Stomach (tissue), 4 donors: ENCODE data around the gene RIN3.

ENCODE experiments used
- EP300 ChIP-seq: sonication (generic); formaldehyde crosslinking; IDR thresholded peaks from one replicate; pipeline ENCODE4 v1.6.1; 2017; ENCODE audit warnings: antibody characterized with exemption
- POLR2A ChIP-seq, 4 donors: fragments of 450-650 bp; IDR thresholded peaks; one replicate each; pipeline ENCODE4 v1.6.1; 2016; ENCODE audit warnings: antibody characterized with exemption in 4 of 4, control low read depth in 2 of 4, mild to moderate bottlenecking in 1 of 4, moderate library complexity in 1 of 4
- POLR2AphosphoS5 ChIP-seq, 3 donors: sonication (generic); formaldehyde crosslinking; IDR thresholded peaks; one replicate each; pipeline ENCODE4 v1.6.1; 2016; ENCODE audit warnings: antibody characterized with exemption in 3 of 3
- TF ChIP-seq, protein P1 (sequence below), 7 experiments: fragments of 450-650 bp in 4 of 7; fragments of 200-600 bp in 3 of 7; sonication (generic) in 3 of 7; IDR thresholded peaks; one replicate each; pipeline ENCODE4 v1.5.1; 2016 to 2019; ENCODE audit warnings: antibody characterized with exemption in 7 of 7, control low read depth in 2 of 7, mild to moderate bottlenecking in 1 of 7

- TF ChIP-seq, protein P1, sequence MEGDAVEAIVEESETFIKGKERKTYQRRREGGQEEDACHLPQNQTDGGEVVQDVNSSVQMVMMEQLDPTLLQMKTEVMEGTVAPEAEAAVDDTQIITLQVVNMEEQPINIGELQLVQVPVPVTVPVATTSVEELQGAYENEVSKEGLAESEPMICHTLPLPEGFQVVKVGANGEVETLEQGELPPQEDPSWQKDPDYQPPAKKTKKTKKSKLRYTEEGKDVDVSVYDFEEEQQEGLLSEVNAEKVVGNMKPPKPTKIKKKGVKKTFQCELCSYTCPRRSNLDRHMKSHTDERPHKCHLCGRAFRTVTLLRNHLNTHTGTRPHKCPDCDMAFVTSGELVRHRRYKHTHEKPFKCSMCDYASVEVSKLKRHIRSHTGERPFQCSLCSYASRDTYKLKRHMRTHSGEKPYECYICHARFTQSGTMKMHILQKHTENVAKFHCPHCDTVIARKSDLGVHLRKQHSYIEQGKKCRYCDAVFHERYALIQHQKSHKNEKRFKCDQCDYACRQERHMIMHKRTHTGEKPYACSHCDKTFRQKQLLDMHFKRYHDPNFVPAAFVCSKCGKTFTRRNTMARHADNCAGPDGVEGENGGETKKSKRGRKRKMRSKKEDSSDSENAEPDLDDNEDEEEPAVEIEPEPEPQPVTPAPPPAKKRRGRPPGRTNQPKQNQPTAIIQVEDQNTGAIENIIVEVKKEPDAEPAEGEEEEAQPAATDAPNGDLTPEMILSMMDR (IDR thresholded peaks at IDR 0.05) = no peak
- TF ChIP-seq POLR2A (IDR thresholded peaks at IDR 0.05) = no peak
- no peak for TF ChIP-seq EP300
- TF ChIP-seq POLR2AphosphoS5 (IDR thresholded peaks at IDR 0.05) = no peak
These were observed 205.8 kb downstream of the RIN3 start for GRCh38 chr14:92719421-92719820.
